Kidney (tissue), 14 donors: Measurements from ENCODE around the gene RASGRF1. TPM values are rescaled to one million over a fixed set of nuclear protein-coding genes. Genes with fewer than 3 reads are reported as not detected.

ENCODE experiments used
- DNase-seq, 5 donors: peaks; one replicate each; pipeline ENCODE4 v3.0.0-alpha.2; 2013 to 2020
- FAIRE-seq: peaks from 2 replicates; lab custom pipeline; 2012; peaks lifted over from hg19 to GRCh38; lab: Jason Lieb, UNC
- H3K27ac ChIP-seq, 2 donors: one replicate each; pipeline ENCODE4 v1.7.0; 2013; ENCODE audit warnings: low read depth in 2 of 2, low read length in 2 of 2, inconsistent platforms in 1 of 2
- H3K27me3 ChIP-seq: one replicate; pipeline ENCODE4 v1.7.1; 2013; ENCODE audit warnings: low read length, inconsistent platforms; ENCODE audit not compliant: control insufficient read depth, insufficient read depth
- H3K36me3 ChIP-seq, 3 donors: one replicate each; pipeline versions ENCODE4 v1.7.0 to v1.7.1; 2013; ENCODE audit warnings: low read length in 3 of 3, control low read depth in 1 of 3, inconsistent platforms in 1 of 3; ENCODE audit not compliant: insufficient read depth in 3 of 3, control insufficient read depth in 2 of 3
- H3K4me1 ChIP-seq, 3 donors: one replicate each; pipeline versions ENCODE4 v1.7.0 to v1.7.1; 2013; ENCODE audit warnings: low read length in 3 of 3, inconsistent platforms in 1 of 3, low read depth in 1 of 3; ENCODE audit not compliant: control insufficient read depth in 2 of 3, insufficient read depth in 2 of 3
- H3K4me3 ChIP-seq, 3 donors: one replicate each; pipeline versions ENCODE4 v1.7.0 to v1.8.1; 2013; ENCODE audit warnings: low read length in 3 of 3, control low read depth in 1 of 3, inconsistent platforms in 1 of 3
- H3K9ac ChIP-seq, 3 donors: one replicate each; pipeline versions ENCODE4 v1.7.0 to v1.7.1; 2013; ENCODE audit warnings: low read length in 3 of 3, control low read depth in 1 of 3, inconsistent platforms in 1 of 3
- H3K9me3 ChIP-seq, 3 donors: one replicate each; pipeline versions ENCODE4 v1.7.0 to v1.7.1; 2013; ENCODE audit warnings: low read length in 3 of 3, control low read depth in 1 of 3, inconsistent platforms in 1 of 3; ENCODE audit not compliant: control insufficient read depth in 2 of 3, insufficient read depth in 1 of 3
- intact Hi-C: fragments of 100-400 bp; cut with DNase I; formaldehyde crosslinking; loops from one replicate; pipeline ENCODE4 v1.11.1; 2022
- polyA plus RNA-seq: library from polyadenylated mRNA; stranded (reverse); fragments of 350-450 nt; fragmentation: Illumina TruSeq; extraction: RNeasy Lipid Tissue Mini Kit (QIAGEN cat#74804); gene quantifications from one replicate; pipeline ENCODE4 v1.2.3, GENCODE V29; 2014; ENCODE audit warnings: low read depth, low replicate concordance; ENCODE audit not compliant: insufficient read depth
- total RNA-seq: library from RNA; stranded (reverse); fragmentation: NEBNext Ultra II Directional; extraction: Animal tissue kit (Norgen Biotek cat#: 25700); gene quantifications from one replicate; pipeline ENCODE4 v1.2.1, GENCODE V29; 2021
- TF ChIP-seq, protein P1 (sequence below): IDR thresholded peaks from 3 replicates; pipeline ENCODE4 v1.5.1; 2012; ENCODE audit warnings: mild to moderate bottlenecking, moderate library complexity, borderline replicate concordance; ENCODE audit not compliant: insufficient read depth; ENCODE audit errors: extremely low read depth
- donor health status: control.
- donor health status: control.
- donor health status: control.
- donor health status: control.
- donor health status: control.
- donor health status: DM: yes; HTN: yes; CAD: no.
- donor health status: Normal renal cell carcinoma (clear cell type).

Gene RASGRF1
- total and polyA plus RNA-seq, 2 donors from 2014 or later: 0.98 to 4.2 TPM

DNA sequence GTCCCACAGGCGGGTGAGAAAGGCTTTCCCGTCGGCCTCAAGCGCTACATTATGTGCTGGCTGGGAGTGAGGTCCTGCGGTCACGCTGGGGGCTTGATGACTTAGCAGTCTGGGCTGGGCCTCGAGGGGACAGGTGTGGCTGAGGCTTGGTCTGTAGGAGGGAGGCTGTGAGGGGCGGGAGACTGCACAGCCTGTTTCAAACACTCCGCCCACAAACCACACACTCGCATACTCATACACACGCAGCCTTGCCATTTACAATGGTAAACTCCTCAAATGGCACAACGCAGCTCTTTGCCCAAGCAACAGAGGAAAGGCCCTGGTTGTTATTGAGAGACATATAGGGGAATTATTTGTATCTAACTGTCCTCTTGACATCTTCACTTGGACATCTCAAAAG, 32.4 kb upstream of the RASGRF1 start:
- no peaks in the 10 kb centered on the region for H3K27me3 ChIP-seq
- H3K4me3 ChIP-seq: no peak overlapping the region
- no peak overlapping the region for H3K27ac ChIP-seq
- FAIRE-seq (no peak), DNase-seq (no peak)
- intact Hi-C loops: no loop called here
- TF ChIP-seq, protein P1, sequence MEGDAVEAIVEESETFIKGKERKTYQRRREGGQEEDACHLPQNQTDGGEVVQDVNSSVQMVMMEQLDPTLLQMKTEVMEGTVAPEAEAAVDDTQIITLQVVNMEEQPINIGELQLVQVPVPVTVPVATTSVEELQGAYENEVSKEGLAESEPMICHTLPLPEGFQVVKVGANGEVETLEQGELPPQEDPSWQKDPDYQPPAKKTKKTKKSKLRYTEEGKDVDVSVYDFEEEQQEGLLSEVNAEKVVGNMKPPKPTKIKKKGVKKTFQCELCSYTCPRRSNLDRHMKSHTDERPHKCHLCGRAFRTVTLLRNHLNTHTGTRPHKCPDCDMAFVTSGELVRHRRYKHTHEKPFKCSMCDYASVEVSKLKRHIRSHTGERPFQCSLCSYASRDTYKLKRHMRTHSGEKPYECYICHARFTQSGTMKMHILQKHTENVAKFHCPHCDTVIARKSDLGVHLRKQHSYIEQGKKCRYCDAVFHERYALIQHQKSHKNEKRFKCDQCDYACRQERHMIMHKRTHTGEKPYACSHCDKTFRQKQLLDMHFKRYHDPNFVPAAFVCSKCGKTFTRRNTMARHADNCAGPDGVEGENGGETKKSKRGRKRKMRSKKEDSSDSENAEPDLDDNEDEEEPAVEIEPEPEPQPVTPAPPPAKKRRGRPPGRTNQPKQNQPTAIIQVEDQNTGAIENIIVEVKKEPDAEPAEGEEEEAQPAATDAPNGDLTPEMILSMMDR: no peak
- no peaks in the 10 kb centered on the region for H3K9me3 ChIP-seq
- no peak overlapping the region for H3K9ac ChIP-seq
- no peaks in the 10 kb centered on the region for H3K4me1 ChIP-seq
- H3K36me3 ChIP-seq: no peaks in the 10 kb centered on the region

DNA sequence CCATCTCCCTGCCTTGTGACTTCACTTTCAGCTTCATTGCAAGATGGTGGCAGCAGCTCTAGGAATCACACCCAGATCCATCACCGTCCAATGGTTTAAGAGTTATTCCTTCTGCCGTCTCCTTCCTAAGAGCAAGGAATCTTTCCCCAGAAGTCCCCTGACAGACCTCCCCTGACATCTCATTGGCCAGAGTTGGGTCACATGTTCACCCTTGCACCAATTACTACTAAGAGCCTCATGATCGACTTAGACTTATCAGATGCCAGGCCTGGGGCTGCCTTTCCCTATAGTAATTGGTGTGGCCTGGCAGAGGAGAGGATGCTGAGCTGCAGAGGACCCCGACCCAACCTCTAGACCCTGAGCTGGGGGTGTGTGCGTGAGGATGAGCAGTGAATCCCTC, 31.8 kb upstream of the RASGRF1 start:
- H3K4me3 ChIP-seq: no peak overlapping the region
- no peaks in the 10 kb centered on the region for H3K27me3 ChIP-seq
- TF ChIP-seq, protein P1: no peak
- H3K27ac ChIP-seq: no peak overlapping the region
- FAIRE-seq (no peak), DNase-seq (no peak)
- H3K4me1 ChIP-seq: no peaks in the 10 kb centered on the region
- no peak overlapping the region for H3K9ac ChIP-seq
- no peaks in the 10 kb centered on the region for H3K36me3 ChIP-seq
- intact Hi-C loops: no loop called here
- no peaks in the 10 kb centered on the region for H3K9me3 ChIP-seq

DNA sequence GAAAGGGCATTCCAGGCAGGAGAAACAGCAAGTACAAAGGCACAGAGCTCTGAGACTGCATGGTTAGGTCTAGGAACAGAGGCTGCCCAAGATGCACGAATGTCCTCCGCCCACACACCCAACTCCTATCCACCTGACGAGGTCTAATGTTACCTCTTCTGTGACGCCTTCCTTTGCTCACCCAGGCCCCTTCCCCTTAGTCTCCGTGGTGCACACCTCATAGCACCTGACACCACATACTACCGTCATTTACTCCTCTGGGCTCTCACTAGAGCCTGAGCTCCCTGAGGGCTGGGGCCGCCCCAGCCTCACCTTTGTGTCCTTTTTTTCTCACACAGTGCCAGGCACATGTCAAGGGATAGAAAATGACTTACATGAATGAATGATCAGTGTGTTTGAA, 31.0 kb upstream of the RASGRF1 start:
- no peak for DNase-seq
- Histone ChIP-seq H3K27ac (no peak overlapping the region), H3K9me3 (no peaks in the 10 kb centered on the region), H3K27me3 (no peaks in the 10 kb centered on the region), H3K9ac (no peak overlapping the region), H3K4me3 (no peak overlapping the region), H3K36me3 (no peaks in the 10 kb centered on the region), H3K4me1 (no peaks in the 10 kb centered on the region)
- TF ChIP-seq, protein P1: no peak
- intact Hi-C loops: no loop called here
- no peak for FAIRE-seq
